ENCODE results near the gene RYR3. TPM values are rescaled to one million over a fixed set of nuclear protein-coding genes. Genes with fewer than 3 reads are reported as not detected.

The RYR3 gene
- total RNA-seq, 1 experiment from 2014 or later: not detected

- CTCF ChIA-PET: no interaction called here
- no peak for DNase-seq
- H3K27me3 ChIP-seq (ENCODE audit: low read length): peaks cover 81% of the 10 kb centered on the region
Observed at GRCh38 chr15:33655488-33655887, 344.7 kb downstream of the RYR3 start.

DNA sequence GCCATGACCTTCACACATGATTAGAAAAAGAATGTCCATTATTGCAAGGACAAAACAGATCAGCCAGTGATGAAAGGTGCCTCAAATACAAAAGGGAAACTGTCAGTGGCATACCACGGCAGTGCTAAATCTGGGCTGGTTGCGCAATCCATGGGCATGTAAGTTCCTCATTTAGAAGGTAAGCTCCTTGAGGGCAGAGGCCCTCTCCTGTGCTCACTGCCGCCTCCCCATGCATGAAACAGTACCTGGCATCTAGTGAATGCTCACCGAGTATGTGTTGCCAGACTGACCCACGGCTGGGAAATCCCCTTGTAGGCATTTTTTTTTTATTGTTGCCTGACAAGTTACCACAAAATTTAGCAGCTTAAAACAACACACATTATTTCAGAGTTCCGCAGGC lies 345.4 kb downstream of the RYR3 start:
- no peaks in the 10 kb centered on the region for H3F3A ChIP-seq (ENCODE audit: low read length, unreplicated experiment)
- H3K9me3 ChIP-seq (ENCODE audit: low read length): no peaks in the 10 kb centered on the region
- no peak for TF ChIP-seq EZH2 (IDR thresholded peaks at IDR 0.05; ENCODE audit: low read length, unreplicated experiment)
- no peak for TF ChIP-seq CTCF (conservative IDR thresholded peaks at IDR 0.05; ENCODE audit: low read depth, low read length)
- no peak for TF ChIP-seq EZH2phosphoT487 (IDR thresholded peaks at IDR 0.05; ENCODE audit: borderline replicate concordance, low read length)
- H3K36me3 ChIP-seq (ENCODE audit: low read depth, low read length): no peaks in the 10 kb centered on the region
- H3K4me1 ChIP-seq (ENCODE audit: insufficient read depth, low read length): no peaks in the 10 kb centered on the region
- H3K27ac ChIP-seq (ENCODE audit: low read length): no peak overlapping the region
- H4K20me1 ChIP-seq (ENCODE audit: low read length): no peaks in the 10 kb centered on the region
- H2AFZ ChIP-seq (ENCODE audit: low read length): no peak overlapping the region
- H3K27me3 ChIP-seq (ENCODE audit: low read length): peaks cover 84% of the 10 kb centered on the region
- BruUV-seq (replicated peaks): no TSS peak
- no peaks in the 10 kb centered on the region for H3K79me2 ChIP-seq (ENCODE audit: low read length)
- H3K9ac ChIP-seq (ENCODE audit: low read length): no peak overlapping the region
- ATAC-seq (no peak), DNase-seq (no peak)
- ChIA-PET POLR2A (ENCODE audit: unreplicated experiment) (no interaction called here), CTCF (no interaction called here)
- no peaks in the 10 kb centered on the region for H3K9me2 ChIP-seq (replicated peaks; ENCODE audit: low read length)
- no peak overlapping the region for H3K4me2 ChIP-seq (ENCODE audit: low read length)
- intact Hi-C loops (cut with micrococcal nuclease): no loop called here
- no peak overlapping the region for H3K4me3 ChIP-seq (ENCODE audit: low read length)

More at GRCh38 chr15:33655488-33655887, 344.7 kb downstream of the RYR3 start:
- H3K27ac ChIP-seq (ENCODE audit: low read length): no peak overlapping the region
- TF ChIP-seq EZH2 (IDR thresholded peaks at IDR 0.05; ENCODE audit: low read length, unreplicated experiment) (no peak), CTCF (conservative IDR thresholded peaks at IDR 0.05; ENCODE audit: low read depth, low read length) (no peak), EZH2phosphoT487 (IDR thresholded peaks at IDR 0.05; ENCODE audit: borderline replicate concordance, low read length) (no peak)
- intact Hi-C loops (cut with micrococcal nuclease): no loop called here
- no TSS peak for BruUV-seq (replicated peaks)
- H4K20me1 ChIP-seq (ENCODE audit: low read length): no peaks in the 10 kb centered on the region
- no peaks in the 10 kb centered on the region for H3F3A ChIP-seq (ENCODE audit: low read length, unreplicated experiment)
- no peaks in the 10 kb centered on the region for H3K79me2 ChIP-seq (ENCODE audit: low read length)
- no peaks in the 10 kb centered on the region for H3K9me2 ChIP-seq (replicated peaks; ENCODE audit: low read length)
- H3K36me3 ChIP-seq (ENCODE audit: low read depth, low read length): no peaks in the 10 kb centered on the region
- no peak overlapping the region for H3K4me2 ChIP-seq (ENCODE audit: low read length)
- no peaks in the 10 kb centered on the region for H3K9me3 ChIP-seq (ENCODE audit: low read length)
- no peak overlapping the region for H3K9ac ChIP-seq (ENCODE audit: low read length)
- H3K4me1 ChIP-seq (ENCODE audit: insufficient read depth, low read length): no peaks in the 10 kb centered on the region
- no peak for ATAC-seq
- H2AFZ ChIP-seq (ENCODE audit: low read length): no peak overlapping the region
- POLR2A ChIA-PET (ENCODE audit: unreplicated experiment): no interaction called here
- no peak overlapping the region for H3K4me3 ChIP-seq (ENCODE audit: low read length)

DNA sequence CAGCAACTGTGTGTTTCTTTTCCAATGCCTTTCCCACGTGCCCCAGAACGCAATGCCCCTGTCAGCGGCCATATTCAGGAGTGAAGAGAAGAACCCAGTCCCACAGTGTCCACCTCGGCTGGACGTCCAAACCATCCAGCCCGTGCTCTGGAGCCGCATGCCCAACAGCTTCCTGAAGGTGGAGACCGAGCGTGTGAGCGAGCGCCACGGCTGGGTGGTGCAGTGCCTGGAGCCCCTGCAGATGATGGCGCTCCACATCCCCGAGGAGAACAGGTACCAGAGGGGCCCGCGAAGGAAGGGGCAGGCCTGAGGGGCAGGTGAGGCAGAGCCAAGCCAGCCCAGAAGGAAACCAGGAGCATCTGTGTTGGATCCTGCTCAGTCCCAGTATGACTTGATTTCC lies 349.4 kb downstream of the RYR3 start:
- no peak overlapping the region for H3K4me3 ChIP-seq (ENCODE audit: low read length)
- DNase-seq (no peak), ATAC-seq (no peak)
- BruUV-seq (replicated peaks): no TSS peak
- no peaks in the 10 kb centered on the region for H3K9me2 ChIP-seq (replicated peaks; ENCODE audit: low read length)
- H3K9me3 ChIP-seq (ENCODE audit: low read length): no peaks in the 10 kb centered on the region
- intact Hi-C loops (cut with micrococcal nuclease): no loop called here
- no peaks in the 10 kb centered on the region for H3F3A ChIP-seq (ENCODE audit: low read length, unreplicated experiment)
- CTCF ChIA-PET: interaction anchor here (0.5 to 0.6 kb wide), 2 partner anchors 182 to 407 kb away, joined by 3 read pairs; no protein-coding TSS in a partner anchor
- H3K79me2 ChIP-seq (ENCODE audit: low read length): no peaks in the 10 kb centered on the region
- H3K27ac ChIP-seq (ENCODE audit: low read length): no peak overlapping the region
- H3K36me3 ChIP-seq (ENCODE audit: low read depth, low read length): no peaks in the 10 kb centered on the region
- H3K27me3 ChIP-seq (ENCODE audit: low read length): peaks cover 86% of the 10 kb centered on the region
- H3K4me2 ChIP-seq (ENCODE audit: low read length): no peak overlapping the region
- no peak overlapping the region for H2AFZ ChIP-seq (ENCODE audit: low read length)
- POLR2A ChIA-PET (ENCODE audit: unreplicated experiment): no interaction called here
- H4K20me1 ChIP-seq (ENCODE audit: low read length): no peaks in the 10 kb centered on the region
- TF ChIP-seq EZH2 (IDR thresholded peaks at IDR 0.05; ENCODE audit: low read length, unreplicated experiment) (no peak), EZH2phosphoT487 (IDR thresholded peaks at IDR 0.05; ENCODE audit: borderline replicate concordance, low read length) (no peak), CTCF (conservative IDR thresholded peaks at IDR 0.05; ENCODE audit: low read depth, low read length) (no peak)
- H3K9ac ChIP-seq (ENCODE audit: low read length): no peak overlapping the region
- no peaks in the 10 kb centered on the region for H3K4me1 ChIP-seq (ENCODE audit: insufficient read depth, low read length)
